Uterus (tissue), 4 donors: ENCODE data around the gene STC2. TPM values are rescaled to one million over a fixed set of nuclear protein-coding genes. Genes with fewer than 3 reads are reported as not detected.
A peak's percentile ranks its signal among the peaks of the same experiment; 100 is the strongest.
"Not testable (repeated sequence)": the region's sequence is repeated elsewhere in the genome, so short reads cannot be mapped to it uniquely, and the experiment has no call there.

Experiments used
- DNase-seq, 2 donors: peaks; one replicate each; pipeline ENCODE4 v3.0.0-alpha.2; 2019 to 2020
- H3K27ac ChIP-seq, 2 donors: fragments of 200-600 bp; sonication (generic); 1 replicate in 1 of 2; 2 replicates in 1 of 2; pipeline ENCODE4 v1.5.1; 2016 to 2018
- H3K27me3 ChIP-seq, 2 donors: fragments of 200-600 bp; sonication (generic); one replicate each; pipeline ENCODE4 v1.5.1; 2018 to 2019; ENCODE audit warnings: control low read depth in 1 of 2
- H3K36me3 ChIP-seq, 2 donors: fragments of 200-600 bp; sonication (generic); one replicate each; pipeline ENCODE4 v1.5.1; 2019; ENCODE audit warnings: control low read depth in 1 of 2
- H3K4me1 ChIP-seq, 2 donors: fragments of 200-600 bp; sonication (generic); one replicate each; pipeline ENCODE4 v1.5.1; 2018 to 2019; ENCODE audit warnings: control low read depth in 1 of 2
- H3K4me3 ChIP-seq, 2 donors: fragments of 200-600 bp; sonication (generic); 1 replicate in 1 of 2; 2 replicates in 1 of 2; pipeline ENCODE4 v1.5.1; 2018 to 2019; ENCODE audit warnings: mild to moderate bottlenecking in 1 of 2
- H3K9me3 ChIP-seq, 2 donors: fragments of 200-600 bp; sonication (generic); one replicate each; pipeline ENCODE4 v1.5.1; 2019; ENCODE audit warnings: control low read depth in 1 of 2
- POLR2A ChIP-seq, 2 donors: fragments of 450-650 bp; IDR thresholded peaks; one replicate each; pipeline ENCODE4 v1.6.1; 2016; ENCODE audit warnings: antibody characterized with exemption in 2 of 2, mild to moderate bottlenecking in 1 of 2, moderate library complexity in 1 of 2
- intact Hi-C: fragments of 100-400 bp; cut with DNase I; formaldehyde crosslinking; loops from one replicate; pipeline ENCODE4 v1.15.1; 2023; ENCODE audit warnings: low total_unique reads
- total RNA-seq, 4 donors: library from RNA; depleted of rRNA in 3 of 4; stranded (reverse); fragments of >200 nt in 3 of 4; gene quantifications; one replicate each; pipeline versions ENCODE4 v1.1.0 to v1.2.4, GENCODE V29; 2014 to 2023
- TF ChIP-seq, protein P1 (sequence below), 4 experiments: fragments of 200-600 bp in 2 of 4; fragments of 450-650 bp in 2 of 4; sonication (generic) in 2 of 4; IDR thresholded peaks; one replicate each; pipeline ENCODE4 v1.5.1; 2016 to 2019; ENCODE audit warnings: antibody characterized with exemption in 4 of 4, mild to moderate bottlenecking in 2 of 4, moderate library complexity in 1 of 4
- donor health status: DM: yes; HTN: yes; CAD: no.

The STC2 gene
- total RNA-seq, 4 donors from 2014 or later: 0.26 to 3.4 (median 1.5) TPM; not detected in 1

DNA sequence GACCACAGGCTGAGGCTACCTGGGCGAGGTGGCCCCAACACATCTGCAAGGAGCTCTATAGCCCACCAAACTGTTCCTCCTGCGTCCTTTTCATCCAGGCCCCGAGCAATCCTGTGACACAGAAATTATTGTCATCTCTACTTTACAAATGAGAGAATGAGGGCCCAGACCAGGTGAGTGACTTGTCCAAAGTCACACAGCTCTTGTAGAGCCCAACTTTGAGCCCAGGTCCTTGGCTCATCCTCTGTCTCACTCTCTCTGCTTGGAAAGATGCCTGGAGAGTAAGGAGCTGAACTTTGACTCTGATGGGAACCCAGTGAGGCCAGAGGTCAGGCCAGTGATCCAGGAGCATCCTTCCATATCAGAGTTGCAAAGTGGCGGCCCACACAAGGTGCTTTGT, 39.6 kb downstream of the STC2 start:
- no peaks in the 10 kb centered on the region for H3K4me1 ChIP-seq
- TF ChIP-seq POLR2A (IDR thresholded peaks at IDR 0.05): no peak
- TF ChIP-seq, protein P1, sequence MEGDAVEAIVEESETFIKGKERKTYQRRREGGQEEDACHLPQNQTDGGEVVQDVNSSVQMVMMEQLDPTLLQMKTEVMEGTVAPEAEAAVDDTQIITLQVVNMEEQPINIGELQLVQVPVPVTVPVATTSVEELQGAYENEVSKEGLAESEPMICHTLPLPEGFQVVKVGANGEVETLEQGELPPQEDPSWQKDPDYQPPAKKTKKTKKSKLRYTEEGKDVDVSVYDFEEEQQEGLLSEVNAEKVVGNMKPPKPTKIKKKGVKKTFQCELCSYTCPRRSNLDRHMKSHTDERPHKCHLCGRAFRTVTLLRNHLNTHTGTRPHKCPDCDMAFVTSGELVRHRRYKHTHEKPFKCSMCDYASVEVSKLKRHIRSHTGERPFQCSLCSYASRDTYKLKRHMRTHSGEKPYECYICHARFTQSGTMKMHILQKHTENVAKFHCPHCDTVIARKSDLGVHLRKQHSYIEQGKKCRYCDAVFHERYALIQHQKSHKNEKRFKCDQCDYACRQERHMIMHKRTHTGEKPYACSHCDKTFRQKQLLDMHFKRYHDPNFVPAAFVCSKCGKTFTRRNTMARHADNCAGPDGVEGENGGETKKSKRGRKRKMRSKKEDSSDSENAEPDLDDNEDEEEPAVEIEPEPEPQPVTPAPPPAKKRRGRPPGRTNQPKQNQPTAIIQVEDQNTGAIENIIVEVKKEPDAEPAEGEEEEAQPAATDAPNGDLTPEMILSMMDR (IDR thresholded peaks at IDR 0.05): no peak
- no peak for DNase-seq
- no peaks in the 10 kb centered on the region for H3K36me3 ChIP-seq
- no peaks in the 10 kb centered on the region for H3K27me3 ChIP-seq
- no peak overlapping the region for H3K4me3 ChIP-seq
- H3K9me3 ChIP-seq: no peaks in the 10 kb centered on the region
- H3K27ac ChIP-seq: no peak overlapping the region
- intact Hi-C loops: no loop called here

DNA sequence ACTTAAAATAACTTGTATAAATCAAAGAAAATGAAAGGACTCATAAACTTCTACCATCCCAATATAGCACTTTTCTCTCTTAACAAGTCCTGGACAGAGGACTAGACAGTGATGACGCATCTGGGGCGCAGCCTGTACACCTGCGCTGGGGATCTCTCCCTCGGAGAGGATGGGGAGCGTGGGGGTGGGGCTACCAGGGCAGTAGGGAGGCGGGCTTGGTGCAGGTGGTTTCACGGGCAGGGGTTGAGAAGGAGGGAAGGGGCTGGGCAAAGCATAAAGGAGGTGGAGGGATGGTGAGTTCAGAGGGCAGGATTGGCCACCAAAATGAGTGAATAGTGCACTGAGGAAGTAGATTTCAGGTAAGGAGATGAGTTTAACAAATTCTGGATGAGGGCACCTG, 41.1 kb downstream of the STC2 start:
- intact Hi-C loops: no loop called here
- H3K27me3 ChIP-seq: no peaks in the 10 kb centered on the region

DNA sequence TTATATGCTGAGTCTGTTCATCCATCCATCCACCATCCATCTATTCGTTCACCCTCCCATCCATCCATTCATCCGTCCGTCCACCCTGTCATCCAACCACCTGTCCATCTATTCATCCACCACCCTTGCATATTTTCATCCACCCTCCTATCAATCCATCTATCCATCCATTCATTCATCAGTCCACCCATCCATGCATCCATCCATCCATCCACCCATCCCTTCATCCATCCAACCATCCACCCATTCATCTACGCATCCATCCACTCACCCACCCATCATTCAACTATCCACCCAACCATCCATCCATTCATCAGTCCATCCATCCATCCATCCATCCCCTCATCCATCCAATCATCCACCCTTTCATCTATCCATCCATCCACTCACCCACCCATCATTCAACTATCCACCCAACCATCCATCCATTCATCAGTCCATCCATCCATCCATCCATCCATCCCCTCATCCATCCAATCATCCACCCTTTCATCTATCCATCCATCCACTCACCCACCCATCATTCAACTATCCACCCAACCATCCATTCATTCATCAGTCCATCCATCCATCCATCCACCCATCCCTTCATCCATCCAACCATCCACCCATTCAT, 43.8 kb downstream of the STC2 start:
- H3K4me1 ChIP-seq, H3K4me3 ChIP-seq, H3K27ac ChIP-seq, H3K9me3 ChIP-seq, H3K36me3 ChIP-seq, intact Hi-C loops, DNase-seq, H3K27me3 ChIP-seq: not testable (repeated sequence)

More for the DNA sequence above, 41.1 kb downstream of the STC2 start:
- Histone ChIP-seq H3K4me1 (no peaks in the 10 kb centered on the region), H3K36me3 (no peaks in the 10 kb centered on the region), H3K9me3 (no peaks in the 10 kb centered on the region), H3K4me3 (no peak overlapping the region), H3K27ac (no peak overlapping the region)
- no peak for DNase-seq
- TF ChIP-seq, protein P1 (IDR thresholded peaks at IDR 0.05): no peak
- TF ChIP-seq POLR2A (IDR thresholded peaks at IDR 0.05): no peak

DNA sequence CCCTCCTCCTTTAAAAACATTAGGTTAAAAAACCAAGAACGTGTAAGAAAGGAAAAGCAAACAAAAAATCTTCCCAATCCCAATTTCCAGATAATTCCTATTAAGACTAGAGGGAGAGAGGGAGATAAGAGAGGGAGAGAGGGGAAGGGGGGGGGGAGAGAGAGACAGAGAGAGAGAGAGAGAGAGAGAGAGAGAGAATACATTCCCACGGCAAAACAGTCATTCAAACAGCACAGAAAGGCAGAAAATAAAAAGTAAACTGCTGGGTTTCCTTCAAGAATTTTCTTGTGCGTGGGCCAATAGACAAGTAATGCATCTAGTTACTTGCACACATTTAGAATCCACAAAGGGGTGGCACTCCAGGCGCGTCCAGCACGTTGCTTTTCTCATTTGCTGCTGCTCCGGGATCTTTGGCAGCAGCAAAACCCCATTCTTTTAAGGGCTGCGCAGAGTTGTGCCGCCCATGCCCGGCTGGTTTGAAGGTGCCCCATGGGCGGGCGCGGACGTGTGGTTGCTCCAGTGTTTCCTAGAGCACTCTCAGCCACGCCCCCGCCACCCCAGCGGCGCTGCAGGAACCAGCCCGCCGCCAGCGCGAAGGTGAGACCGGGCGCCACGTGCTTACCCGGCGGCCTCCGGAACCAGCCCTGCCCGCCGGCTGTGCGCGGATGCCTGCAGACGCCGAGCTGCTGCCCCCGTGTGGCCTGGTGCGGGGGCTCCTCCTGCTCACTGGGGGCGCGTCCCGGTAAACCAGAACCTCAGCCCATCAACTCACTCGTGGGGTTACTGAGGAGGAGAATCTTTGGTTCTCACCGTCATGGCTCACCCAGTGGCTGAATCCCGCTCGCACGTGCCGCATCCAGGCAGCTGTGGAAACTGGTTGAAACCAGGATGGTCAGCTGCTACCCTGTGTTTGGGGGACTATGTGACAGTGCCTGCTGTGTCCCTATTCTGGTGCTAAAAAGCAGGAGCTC, 44.6 kb downstream of the STC2 start:
- no peaks in the 10 kb centered on the region for H3K36me3 ChIP-seq
- TF ChIP-seq, protein P1 (IDR thresholded peaks at IDR 0.05): peak; percentile 37 to 61 (median 45)
- TF ChIP-seq POLR2A (IDR thresholded peaks at IDR 0.05): no peak
- no peak overlapping the region for H3K4me3 ChIP-seq
- intact Hi-C loops: no loop called here
- no peaks in the 10 kb centered on the region for H3K4me1 ChIP-seq
- H3K27ac ChIP-seq: no peak overlapping the region
- no peaks in the 10 kb centered on the region for H3K27me3 ChIP-seq
- no peaks in the 10 kb centered on the region for H3K9me3 ChIP-seq
- DNase-seq: peak; percentile 24 to 55

DNA sequence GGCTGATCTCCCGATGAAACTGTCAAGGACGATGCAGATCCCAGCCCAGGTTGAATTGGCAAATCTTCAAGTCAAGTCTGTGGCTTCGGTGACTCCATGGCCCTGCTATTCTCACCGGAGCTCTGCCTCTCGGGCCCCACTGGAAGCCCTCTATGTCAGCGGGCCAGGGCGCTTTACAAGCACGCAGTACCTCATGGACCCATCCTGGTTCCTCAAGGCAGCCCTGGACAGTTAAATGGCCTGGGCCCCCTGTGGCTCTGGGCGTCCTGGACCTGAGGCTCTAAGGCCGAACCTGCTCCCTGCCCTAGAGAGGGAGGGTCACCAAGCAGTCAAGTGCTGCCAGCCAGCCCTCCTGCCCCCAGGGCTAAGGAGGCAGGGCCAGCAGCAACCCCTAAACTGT, 45.3 kb downstream of the STC2 start:
- Histone ChIP-seq H3K27me3 (no peaks in the 10 kb centered on the region), H3K9me3 (no peaks in the 10 kb centered on the region), H3K4me3 (no peak overlapping the region), H3K27ac (no peak overlapping the region), H3K4me1 (no peaks in the 10 kb centered on the region), H3K36me3 (no peaks in the 10 kb centered on the region)
- no peak for DNase-seq
- intact Hi-C loops: no loop called here
- TF ChIP-seq POLR2A (IDR thresholded peaks at IDR 0.05): no peak
- TF ChIP-seq, protein P1 (IDR thresholded peaks at IDR 0.05): no peak
